ENCODE data around the gene SAFB2.

- TF ChIP-seq POLR2A (IDR thresholded peaks at IDR 0.05; ENCODE audit: low read depth, low read length) (no peak), POLR2AphosphoS5 (IDR thresholded peaks at IDR 0.05; ENCODE audit: low read depth, low read length) (no peak)
Observed at GRCh38 chr19:5563935-5564612, 58.5 kb downstream of the SAFB2 start.

Data from GM12892 (cell line).